Neural cell (in vitro differentiated cells): ENCODE measurements around the gene BCDIN3D.

ENCODE experiments used
- CTCF ChIP-seq: fragments of 450-650 bp; IDR thresholded peaks from 2 replicates; pipeline ENCODE4 v1.5.1; 2014; ENCODE audit warnings: antibody characterized with exemption, mild to moderate bottlenecking, moderate library complexity; ENCODE audit not compliant: poor library complexity, severe bottlenecking
- EP300 ChIP-seq: fragments of 450-650 bp; conservative IDR thresholded peaks from 2 replicates; pipeline ENCODE4 v1.6.1; 2014; ENCODE audit warnings: antibody characterized with exemption, mild to moderate bottlenecking, moderate library complexity; ENCODE audit not compliant: poor library complexity, severe bottlenecking
- EZH2 ChIP-seq: fragments of 200-600, 300-800 bp; shearing (Covaris generic), sonication (generic); IDR thresholded peaks from 2 replicates; pipeline ENCODE4 v1.6.1; 2014; ENCODE audit warnings: antibody characterized with exemption, low read length, borderline replicate concordance, mild to moderate bottlenecking; ENCODE audit not compliant: insufficient read depth, poor library complexity, severe bottlenecking
- POLR2AphosphoS5 ChIP-seq: IDR thresholded peaks from 2 replicates; pipeline ENCODE4 v1.6.1; 2012
- RAD21 ChIP-seq: fragments of 450-650 bp; conservative IDR thresholded peaks from 2 replicates; pipeline ENCODE4 v1.6.1; 2014; ENCODE audit warnings: antibody characterized with exemption, mild to moderate bottlenecking, moderate library complexity
- REST ChIP-seq: IDR thresholded peaks from 2 replicates; pipeline ENCODE4 v1.6.1; 2012; ENCODE audit warnings: borderline replicate concordance
- TAF1 ChIP-seq: IDR thresholded peaks from 2 replicates; pipeline ENCODE4 v1.6.1; 2012; ENCODE audit warnings: low read depth

GRCh38 chr12:49791700-49792099 is 51.2 kb downstream of the BCDIN3D start:
- TF ChIP-seq CTCF: no peak
- TF ChIP-seq EP300: no peak
- TF ChIP-seq TAF1: no peak
- no peak for TF ChIP-seq POLR2AphosphoS5
- no peak for TF ChIP-seq RAD21
- no peak for TF ChIP-seq EZH2
- TF ChIP-seq REST: no peak
